ENCODE results near the gene AZU1.
A peak's percentile ranks its signal among the peaks of the same experiment; 100 is the strongest.

The AZU1 gene

GRCh38 chr19:855566-856120, 28.0 kb downstream of the AZU1 start:
- no peak for DNase-seq

GRCh38 chr19:858284-858683, 30.6 kb downstream of the AZU1 start:
- DNase-seq, result no peak

- DNase-seq, result no peak
Observed at GRCh38 chr19:858868-859843, 31.5 kb downstream of the AZU1 start, which contains the start of gene CFD. CFD (plus strand) TSS chr19:859664; CDS start chr19:859690, 26 bp downstream.

GRCh38 chr19:861141-861755, 33.6 kb downstream of the AZU1 start:
- no peak for DNase-seq

GRCh38 chr19:861756-862580, 34.3 kb downstream of the AZU1 start:
- DNase-seq, result no peak

- no peak for DNase-seq
Observed at GRCh38 chr19:862581-863314, 35.1 kb downstream of the AZU1 start.

GRCh38 chr19:863315-863620, 35.6 kb downstream of the AZU1 start:
- no peak for DNase-seq

GRCh38 chr19:866769-867300, 39.2 kb downstream of the AZU1 start:
- DNase-seq, result no peak

- no peak for DNase-seq
Observed at GRCh38 chr19:867301-867793, 39.7 kb downstream of the AZU1 start.

- no peak for DNase-seq
Observed at GRCh38 chr19:867855-868457, 40.3 kb downstream of the AZU1 start.

- no peak for DNase-seq
Observed at GRCh38 chr19:868458-869244, 41.0 kb downstream of the AZU1 start.

GRCh38 chr19:869245-870177, 41.9 kb downstream of the AZU1 start:
- DNase-seq, result no peak

- DNase-seq, result no peak
Observed at GRCh38 chr19:870314-870713, 42.7 kb downstream of the AZU1 start.

GRCh38 chr19:870963-871401, 43.3 kb downstream of the AZU1 start:
- DNase-seq, result peak; percentile 36

- DNase-seq, result no peak
Observed at GRCh38 chr19:871446-872265, 44.0 kb downstream of the AZU1 start.

GRCh38 chr19:872266-872951, 44.8 kb downstream of the AZU1 start:
- no peak for DNase-seq

- no peak for DNase-seq
Observed at GRCh38 chr19:873084-873483, 45.4 kb downstream of the AZU1 start.

- no peak for DNase-seq
Observed at GRCh38 chr19:873561-874041, 46.0 kb downstream of the AZU1 start.
